ENCODE results near the gene WDR70.
"Not testable (repeated sequence)": the region's sequence is repeated elsewhere in the genome, so short reads cannot be mapped to it uniquely, and the experiment has no call there.

WDR70 gene

GRCh38 chr5:37379100-37379628, at the start of gene WDR70:
WDR70 (plus strand) TSS chr5:37379318; CDS start chr5:37379368, 50 bp downstream.
- peak within 1 kb of the TSS; percentile 70 for H3K4me3 ChIP-seq (ENCODE audit: low read depth, low read length)
- peak; percentile 74 for DNase-seq (ENCODE audit: low read depth)
- TF ChIP-seq CTCF (IDR thresholded peaks at IDR 0.05; ENCODE audit: low read depth, low read length, missing control alignments) = peak; percentile 68

GRCh38 chr5:37334754-37335153, 44.4 kb upstream of the WDR70 start:
- not testable (repeated sequence) for DNase-seq (ENCODE audit: low read depth)

GRCh38 chr5:37342741-37343140, 36.4 kb upstream of the WDR70 start:
- not testable (repeated sequence) for DNase-seq (ENCODE audit: low read depth); H3K4me3 ChIP-seq (ENCODE audit: low read depth, low read length)

More at GRCh38 chr5:37334754-37335153, 44.4 kb upstream of the WDR70 start:
- H3K4me3 ChIP-seq (ENCODE audit: low read depth, low read length) = not testable (repeated sequence)

- H3K4me3 ChIP-seq (ENCODE audit: low read depth, low read length) = no peak overlapping the region
- no peak for DNase-seq (ENCODE audit: low read depth)
- no peak for TF ChIP-seq CTCF (IDR thresholded peaks at IDR 0.05; ENCODE audit: low read depth, low read length, missing control alignments)
Measured at GRCh38 chr5:37355161-37355560, 24.0 kb upstream of the WDR70 start.

GRCh38 chr5:37370550-37370863, 8.6 kb upstream of the WDR70 start:
- no peak for TF ChIP-seq CTCF (IDR thresholded peaks at IDR 0.05; ENCODE audit: low read depth, low read length, missing control alignments)

GRCh38 chr5:37370864-37371726, 8.0 kb upstream of the WDR70 start, which contains the start of gene NUP155:
NUP155 (minus strand) TSS chr5:37371106; CDS start chr5:37370977, 129 bp downstream.
- peak within 1 kb of the TSS; percentile 90 for H3K4me3 ChIP-seq (ENCODE audit: low read depth, low read length)
- peak; percentile 85 for DNase-seq (ENCODE audit: low read depth)
- TF ChIP-seq CTCF (IDR thresholded peaks at IDR 0.05; ENCODE audit: low read depth, low read length, missing control alignments) = no peak

More at GRCh38 chr5:37370550-37370863, 8.6 kb upstream of the WDR70 start:
- no peak for DNase-seq (ENCODE audit: low read depth)
- H3K4me3 ChIP-seq (ENCODE audit: low read depth, low read length) = peak overlapping the region; percentile 90

- H3K4me3 ChIP-seq (ENCODE audit: low read depth, low read length) = no peak overlapping the region
- TF ChIP-seq CTCF (IDR thresholded peaks at IDR 0.05; ENCODE audit: low read depth, low read length, missing control alignments) = no peak
- no peak for DNase-seq (ENCODE audit: low read depth)
Measured at GRCh38 chr5:37375091-37375490, 4.0 kb upstream of the WDR70 start.

- H3K4me3 ChIP-seq (ENCODE audit: low read depth, low read length); DNase-seq (ENCODE audit: low read depth): not testable (repeated sequence)
Measured at GRCh38 chr5:37378066-37378465, 1.1 kb upstream of the WDR70 start.
